A549 treated with CORT108297 at 1 μM for 4 hours (cell line): Measurements from ENCODE around the gene SNRNP70. TPM values are rescaled to one million over a fixed set of nuclear protein-coding genes. Genes with fewer than 3 reads are reported as not detected.

Experiments
- total RNA-seq: library from RNA; stranded (reverse); fragments of 200-300 nt; extraction: Qiagen RNA extraction; gene quantifications from 5 replicates; pipeline ENCODE4 v1.2.3, GENCODE V29; 2022

SNRNP70 gene
- total RNA-seq, 1 experiment from 2014 or later, result 347 TPM

Other genes starting within 250 kb of the SNRNP70 start
- gene HSD17B14, start 249.0 kb upstream of the SNRNP70 start, total RNA-seq, result 12.0 to 18.1 TPM (median 15.2 TPM) in 5 replicates
- 1.7 to 2.3 TPM (median 1.9 TPM) in 5 replicates for gene PLEKHA4, start 216.8 kb upstream of the SNRNP70 start, total RNA-seq
- gene PPP1R15A, start 213.0 kb upstream of the SNRNP70 start, total RNA-seq, result 82.7 to 145 TPM (median 110 TPM) in 5 replicates
- not detected in 5 replicates for gene TULP2, start 186.7 kb upstream of the SNRNP70 start, total RNA-seq
- 199 to 226 TPM (median 220 TPM) in 5 replicates for gene NUCB1, start 185.1 kb upstream of the SNRNP70 start, total RNA-seq
- gene DHDH, start 151.8 kb upstream of the SNRNP70 start, total RNA-seq, result 1.3 to 1.7 TPM (median 1.5 TPM) in 5 replicates
- gene BAX, start 130.6 kb upstream of the SNRNP70 start, total RNA-seq, result 293 to 394 TPM (median 360 TPM) in 5 replicates
- gene FTL, start 120.1 kb upstream of the SNRNP70 start, total RNA-seq, result 17,379 to 25,407 TPM (median 19,575 TPM) in 5 replicates
- gene GYS1, start 92.1 kb upstream of the SNRNP70 start, total RNA-seq, result 19.0 to 21.9 TPM (median 19.6 TPM) in 5 replicates
- 223 to 246 TPM (median 237 TPM) in 5 replicates for gene RUVBL2, start 91.6 kb upstream of the SNRNP70 start, total RNA-seq
- gene LHB, start 68.4 kb upstream of the SNRNP70 start, total RNA-seq, result not detected in 5 replicates
- gene CGB3, start 61.1 kb upstream of the SNRNP70 start, total RNA-seq, result 0.20 to 0.42 TPM in 2 of 5 replicates, not detected in the others
- gene CGB2, start 53.6 kb upstream of the SNRNP70 start, total RNA-seq, result 0.33 to 0.71 TPM (median 0.35 TPM) in 4 of 5 replicates, not detected in the other
- gene CGB1, start 48.6 kb upstream of the SNRNP70 start, total RNA-seq, result 0.13 to 1.3 TPM (median 0.20 TPM) in 3 of 5 replicates, not detected in the others
- 0.60 to 1.9 TPM (median 0.88 TPM) in 5 replicates for gene CGB5, start 41.6 kb upstream of the SNRNP70 start, total RNA-seq
- gene CGB8, start 36.3 kb upstream of the SNRNP70 start, total RNA-seq, result 2.9 to 5.0 TPM (median 4.8 TPM) in 5 replicates
- 0.40 to 0.86 TPM (median 0.59 TPM) in 5 replicates for gene CGB7, start 27.7 kb upstream of the SNRNP70 start, total RNA-seq
- gene NTF4, start 20.6 kb upstream of the SNRNP70 start, total RNA-seq, result 0.46 to 0.58 TPM (median 0.51 TPM) in 5 replicates
- 0.02 TPM in 1 of 5 replicates, not detected in the others for gene KCNA7, start 12.8 kb upstream of the SNRNP70 start, total RNA-seq
- 3.8 to 8.2 TPM (median 6.6 TPM) in 5 replicates for gene LIN7B, start 28.9 kb downstream of the SNRNP70 start, total RNA-seq
- 1.1 to 2.3 TPM (median 1.9 TPM) in 5 replicates for gene C19orf73, start 33.7 kb downstream of the SNRNP70 start, total RNA-seq
- gene PPFIA3, start 34.1 kb downstream of the SNRNP70 start, total RNA-seq, result 5.9 to 8.9 TPM (median 8.8 TPM) in 5 replicates
- not detected in 5 replicates for gene HRC, start 69.9 kb downstream of the SNRNP70 start, total RNA-seq
- 7.1 to 11.5 TPM (median 9.4 TPM) in 5 replicates for gene TRPM4, start 72.3 kb downstream of the SNRNP70 start, total RNA-seq
- gene SLC6A16, start 239.7 kb downstream of the SNRNP70 start, total RNA-seq, result 0.55 to 1.2 TPM (median 1.1 TPM) in 5 replicates
- gene CD37, start 250.0 kb downstream of the SNRNP70 start, total RNA-seq, result not detected in 5 replicates